Measurements from ENCODE around the gene GABRG3.

GABRG3 gene

DNA sequence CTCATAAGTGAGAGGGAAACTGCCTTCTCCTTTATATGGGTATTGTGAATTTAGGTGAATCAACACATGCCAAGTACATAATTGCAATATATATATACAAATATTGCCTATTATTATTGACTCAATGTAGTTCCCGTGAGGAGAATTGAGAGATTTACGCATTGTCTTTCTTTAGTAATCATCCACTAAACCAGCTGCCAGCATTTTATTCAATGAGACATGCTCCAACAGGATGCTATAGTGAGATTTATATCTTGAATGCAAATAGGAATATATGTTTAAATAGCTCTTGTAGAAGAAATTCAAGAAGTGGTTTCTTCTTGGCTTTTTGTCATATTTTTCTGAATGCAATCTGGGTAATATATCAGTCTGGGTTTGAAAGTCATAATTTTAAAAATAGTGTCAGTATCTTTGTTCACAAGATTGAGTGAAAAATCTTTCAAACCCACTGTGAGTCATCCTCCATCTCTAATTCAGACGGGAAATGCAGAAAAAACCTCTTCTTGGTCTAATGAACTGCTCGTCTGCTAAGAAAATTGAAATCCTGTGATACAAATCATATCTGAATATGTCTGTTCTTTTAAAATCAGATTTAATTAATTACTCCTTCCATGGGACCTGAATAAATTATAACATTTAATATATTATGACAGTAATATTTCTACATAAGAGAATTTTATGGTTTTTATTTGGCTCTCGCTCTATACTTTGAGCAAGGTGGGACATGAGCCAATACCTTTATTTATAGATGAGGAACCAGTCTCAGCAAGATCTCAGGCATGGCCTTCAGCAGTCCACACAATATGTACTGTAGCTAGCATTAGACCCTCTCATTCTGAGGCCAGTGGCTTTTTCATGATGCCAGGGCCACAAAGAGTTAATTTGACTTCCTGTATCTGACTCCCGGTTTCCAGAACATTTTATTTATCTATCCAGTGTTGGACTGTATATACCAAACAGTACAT is 516.0 kb downstream of the GABRG3 start:
- no peak overlapping the region for H3K4me3 ChIP-seq (ENCODE audit: control insufficient read depth, low read depth, low read length)
- TF ChIP-seq CTCF (conservative IDR thresholded peaks at IDR 0.05; ENCODE audit: control insufficient read depth, insufficient read depth, low read depth, low read length) = no peak
- no peak for DNase-seq (ENCODE audit: low read depth)

- TF ChIP-seq CTCF (conservative IDR thresholded peaks at IDR 0.05; ENCODE audit: control insufficient read depth, insufficient read depth, low read depth, low read length) = no peak
- no peak overlapping the region for H3K4me3 ChIP-seq (ENCODE audit: control insufficient read depth, low read depth, low read length)
- no peak for DNase-seq (ENCODE audit: low read depth)
These were observed 516.9 kb downstream of the GABRG3 start for GRCh38 chr15:27487846-27488245.

DNA sequence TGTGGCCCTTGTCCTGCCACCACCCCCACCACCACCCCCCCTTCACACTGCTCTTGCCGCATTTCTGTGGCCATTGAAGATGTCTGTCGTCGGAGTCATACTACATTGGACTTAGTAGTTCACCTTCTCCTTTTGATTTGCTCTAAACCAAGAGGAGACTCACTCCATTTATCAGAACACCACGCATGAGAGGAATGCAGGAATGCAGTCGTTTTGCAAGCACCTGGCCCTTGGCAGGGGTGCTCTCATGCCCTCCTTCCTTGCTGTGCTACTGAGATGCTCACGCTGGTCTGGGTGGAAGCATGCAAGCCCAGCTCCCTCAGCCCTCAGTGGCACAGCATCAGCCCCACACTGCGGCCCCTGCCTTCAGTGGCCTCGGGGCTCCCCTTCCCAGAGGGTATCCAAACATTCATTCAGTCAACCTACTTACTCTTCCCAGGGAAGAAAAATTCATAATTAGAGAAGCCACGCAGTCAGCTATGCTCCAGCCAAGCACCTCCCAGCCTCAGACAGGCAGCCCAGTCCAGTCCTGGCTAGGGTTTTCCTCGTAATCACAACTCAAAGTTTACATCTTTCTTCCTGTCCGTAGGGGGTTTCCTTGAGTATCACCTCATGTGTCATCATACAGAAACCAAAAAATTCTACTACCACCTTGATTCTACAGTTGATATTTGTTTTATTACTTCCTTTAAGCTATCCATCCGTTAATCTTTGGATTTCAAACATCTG is 520.0 kb downstream of the GABRG3 start:
- H3K4me3 ChIP-seq (ENCODE audit: control insufficient read depth, low read depth, low read length) = no peak overlapping the region
- no peak for TF ChIP-seq CTCF (conservative IDR thresholded peaks at IDR 0.05; ENCODE audit: control insufficient read depth, insufficient read depth, low read depth, low read length)

DNA sequence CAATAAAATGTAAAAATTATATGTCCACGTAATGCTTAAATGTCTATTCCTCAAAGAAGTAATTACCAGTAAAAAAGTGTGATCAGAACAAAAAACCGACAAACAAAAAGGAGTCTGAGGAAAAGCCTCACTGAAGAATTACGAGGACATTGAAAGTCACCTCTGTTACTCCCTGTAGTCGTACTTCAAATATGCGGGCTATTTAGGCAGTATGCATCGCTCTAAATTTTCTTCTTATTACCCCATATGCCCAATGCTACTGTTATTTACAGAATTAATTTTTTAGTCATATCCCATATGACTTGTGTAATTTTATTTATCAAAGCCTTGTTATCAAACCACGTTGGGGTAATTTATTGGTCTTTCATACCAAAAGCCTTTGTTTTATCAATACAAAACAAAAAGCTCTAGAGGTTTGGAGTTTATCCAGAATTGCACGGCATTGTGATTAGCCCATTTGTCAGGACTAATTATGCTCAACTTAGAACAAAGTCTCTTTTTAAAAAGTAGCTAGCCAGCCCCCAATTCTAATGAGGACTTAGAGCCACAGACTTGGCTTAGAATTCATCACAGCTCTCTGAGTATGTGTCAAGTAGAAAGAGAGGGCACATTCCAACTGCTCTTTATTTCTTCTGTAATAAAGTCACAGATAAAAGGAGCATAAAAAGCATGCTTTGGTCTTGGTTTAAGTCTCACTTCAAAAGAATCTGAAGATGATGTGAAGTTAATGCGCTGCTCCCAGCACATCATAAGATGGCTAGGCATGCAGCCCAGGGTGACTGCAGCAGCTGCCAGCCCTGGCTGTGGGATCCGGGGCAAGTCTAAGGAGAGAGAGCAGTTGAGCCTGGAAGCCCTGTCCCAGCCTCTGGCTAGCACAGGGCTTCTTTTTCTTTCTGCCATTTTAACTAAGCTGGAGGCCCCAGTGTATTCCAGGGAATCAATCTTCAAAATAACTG is 521.0 kb downstream of the GABRG3 start:
- TF ChIP-seq CTCF (conservative IDR thresholded peaks at IDR 0.05; ENCODE audit: control insufficient read depth, insufficient read depth, low read depth, low read length) = no peak

More for the DNA sequence above, 520.0 kb downstream of the GABRG3 start:
- no peak for DNase-seq (ENCODE audit: low read depth)

GRCh38 chr15:27495963-27496459 is 525.0 kb downstream of the GABRG3 start:
- no peak for DNase-seq (ENCODE audit: low read depth)
- H3K4me3 ChIP-seq (ENCODE audit: control insufficient read depth, low read depth, low read length) = no peak overlapping the region
- TF ChIP-seq CTCF (conservative IDR thresholded peaks at IDR 0.05; ENCODE audit: control insufficient read depth, insufficient read depth, low read depth, low read length) = no peak

More for the DNA sequence above, 521.0 kb downstream of the GABRG3 start:
- no peak for DNase-seq (ENCODE audit: low read depth)
- no peak overlapping the region for H3K4me3 ChIP-seq (ENCODE audit: control insufficient read depth, low read depth, low read length)

GRCh38 chr15:27498700-27499099 is 527.7 kb downstream of the GABRG3 start:
- TF ChIP-seq CTCF (conservative IDR thresholded peaks at IDR 0.05; ENCODE audit: control insufficient read depth, insufficient read depth, low read depth, low read length) = no peak
- H3K4me3 ChIP-seq (ENCODE audit: control insufficient read depth, low read depth, low read length) = no peak overlapping the region
- DNase-seq (ENCODE audit: low read depth) = no peak
